Spleen (tissue), 11 donors: Measurements from ENCODE around the gene GRIK3. TPM values are rescaled to one million over a fixed set of nuclear protein-coding genes. Genes with fewer than 3 reads are reported as not detected.

ENCODE experiments used
- DNase-seq: peaks from one replicate; pipeline ENCODE4 v3.0.0-alpha.2; 2020
- H3K27ac ChIP-seq, 8 donors: fragments of 200-600 bp; sonication (generic) in 7 of 8; 1 replicate in 4 of 8; 2 replicates in 4 of 8; pipeline versions ENCODE4 v1.5.0 to v1.8.0; 2016 to 2021; ENCODE audit warnings: inconsistent platforms in 4 of 8, mild to moderate bottlenecking in 4 of 8, moderate library complexity in 1 of 8
- H3K27me3 ChIP-seq, 7 donors: fragments of 200-600 bp; sonication (generic) in 6 of 7; replicated peaks in 1 of 7; 1 replicate in 4 of 7; 2 replicates in 3 of 7; pipeline versions ENCODE4 v1.5.0 to v1.8.0; 2016 to 2021; ENCODE audit warnings: inconsistent platforms in 3 of 7, mild to moderate bottlenecking in 1 of 7
- H3K36me3 ChIP-seq, 6 donors: fragments of 200-600 bp; sonication (generic) in 5 of 6; 1 replicate in 4 of 6; 2 replicates in 2 of 6; pipeline versions ENCODE4 v1.5.0 to v1.8.0; 2016 to 2021; ENCODE audit warnings: inconsistent platforms in 2 of 6
- H3K4me1 ChIP-seq, 6 donors: fragments of 200-600 bp; sonication (generic) in 5 of 6; 1 replicate in 3 of 6; 2 replicates in 3 of 6; pipeline versions ENCODE4 v1.5.0 to v1.8.0; 2016 to 2021; ENCODE audit warnings: inconsistent platforms in 3 of 6
- H3K4me3 ChIP-seq, 8 donors: fragments of 200-600 bp; sonication (generic) in 7 of 8; 1 replicate in 4 of 8; 2 replicates in 4 of 8; pipeline versions ENCODE4 v1.5.0 to v1.8.0; 2016 to 2021; ENCODE audit warnings: inconsistent platforms in 4 of 8, mild to moderate bottlenecking in 4 of 8, moderate library complexity in 2 of 8
- H3K9me3 ChIP-seq, 8 donors: fragments of 200-600 bp; sonication (generic) in 7 of 8; 1 replicate in 4 of 8; 2 replicates in 4 of 8; pipeline versions ENCODE4 v1.5.0 to v1.8.0; 2016 to 2021; ENCODE audit warnings: inconsistent platforms in 4 of 8
- POLR2A ChIP-seq, 3 donors: fragments of 450-650 bp; IDR thresholded peaks; one replicate each; pipeline ENCODE4 v1.5.1; 2017; ENCODE audit warnings: antibody characterized with exemption in 3 of 3, mild to moderate bottlenecking in 1 of 3
- POLR2AphosphoS5 ChIP-seq, 3 donors: sonication (generic); formaldehyde crosslinking; IDR thresholded peaks; one replicate each; pipeline ENCODE4 v1.5.1; 2017; ENCODE audit warnings: antibody characterized with exemption in 3 of 3
- WGBS, 5 donors: extraction: QIAGEN DNeasy Blood & Tissue Kit in 3 of 5; methylation state at CpG; one replicate each; pipeline versions ENCODE4 v1.1.5 to v1.1.7; 2013 to 2018; 5-methylcytosine and 5-hydroxymethylcytosine counted together
- intact Hi-C: fragments of 100-400 bp; cut with DNase I; formaldehyde crosslinking; loops from one replicate; pipeline ENCODE4 v1.15.0; 2023; ENCODE audit warnings: low total_unique reads
- polyA plus RNA-seq, 3 donors: library from polyadenylated mRNA; stranded (reverse); fragments of 200-250 nt; gene quantifications; one replicate each; pipeline ENCODE4 v1.2.1, GENCODE V29; 2013
- total RNA-seq, 7 donors: library from RNA; depleted of rRNA in 3 of 7; stranded (reverse); fragments of >200 nt in 3 of 7; fragmentation: NEBNext Ultra II Directional in 4 of 7; extraction: Animal tissue kit (Norgen Biotek cat#: 25700) in 4 of 7; gene quantifications; one replicate each; pipeline versions ENCODE4 v1.1.0 to v1.2.1, GENCODE V29; 2016 to 2021
- TF ChIP-seq, protein P1 (sequence below), 11 experiments: fragments of 200-600 bp in 7 of 11; fragments of 450-650 bp in 4 of 11; sonication (generic) in 4 of 11; IDR thresholded peaks in 8 of 11; conservative IDR thresholded peaks in 3 of 11; 1 replicate in 7 of 11; 2 replicates in 4 of 11; pipeline versions ENCODE4 v1.4.0 to v1.8.0; 2016 to 2021; ENCODE audit warnings: antibody characterized with exemption in 11 of 11, inconsistent platforms in 4 of 11, mild to moderate bottlenecking in 1 of 11
- donor health status: healthy with polysubstance abuse.
- donor health status: DM: no; HTN: no; CAD: no; lungs with moderate emphysema.
- donor health status: DM: no; HTN: no; CAD: no.
- donor health status: Bipolar disorder and iron deficiency.
- donor health status: healthy.
- donor health status: DM: no; HTN: no; CAD: no.
- donor health status: DM: yes; HTN: yes; CAD: no.

GRIK3 gene
- total and polyA plus RNA-seq, 10 donors, result 0.09 to 0.74 (median 0.19) TPM

DNA sequence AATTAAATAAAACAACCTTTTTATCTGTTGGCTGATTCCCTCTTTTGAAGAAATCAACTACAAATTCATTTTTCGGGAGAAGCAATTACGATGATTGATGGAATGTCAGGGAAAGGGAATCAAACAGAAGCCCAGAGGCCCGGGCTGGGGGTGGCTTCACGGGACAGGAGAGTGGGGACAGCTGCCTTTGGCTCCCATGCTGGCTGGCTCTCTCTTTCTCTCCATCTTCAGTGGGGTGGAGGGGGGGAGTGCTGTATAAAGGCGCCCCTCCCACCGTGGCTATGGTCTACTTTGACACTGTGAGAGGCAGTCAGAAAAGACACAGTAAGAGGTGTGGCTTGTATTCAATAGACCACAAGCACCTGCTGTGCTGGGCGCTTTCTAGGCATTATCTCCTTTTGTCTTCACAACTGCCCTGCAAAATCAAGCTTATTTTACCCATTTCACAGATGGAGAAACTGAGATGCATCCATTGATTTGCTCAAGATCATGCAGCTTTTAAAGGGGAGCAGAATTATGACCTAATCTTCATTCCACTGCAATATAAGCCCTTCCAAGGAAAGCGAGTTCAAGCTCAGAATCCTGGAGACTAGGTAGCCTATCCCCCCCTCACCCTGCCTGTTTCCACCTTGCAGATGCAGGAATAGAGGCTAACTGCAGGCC, 92.9 kb downstream of the GRIK3 start:
- no peak for DNase-seq
- TF ChIP-seq POLR2AphosphoS5 (IDR thresholded peaks at IDR 0.05) (no peak), POLR2A (IDR thresholded peaks at IDR 0.05) (no peak)
- TF ChIP-seq, protein P1, sequence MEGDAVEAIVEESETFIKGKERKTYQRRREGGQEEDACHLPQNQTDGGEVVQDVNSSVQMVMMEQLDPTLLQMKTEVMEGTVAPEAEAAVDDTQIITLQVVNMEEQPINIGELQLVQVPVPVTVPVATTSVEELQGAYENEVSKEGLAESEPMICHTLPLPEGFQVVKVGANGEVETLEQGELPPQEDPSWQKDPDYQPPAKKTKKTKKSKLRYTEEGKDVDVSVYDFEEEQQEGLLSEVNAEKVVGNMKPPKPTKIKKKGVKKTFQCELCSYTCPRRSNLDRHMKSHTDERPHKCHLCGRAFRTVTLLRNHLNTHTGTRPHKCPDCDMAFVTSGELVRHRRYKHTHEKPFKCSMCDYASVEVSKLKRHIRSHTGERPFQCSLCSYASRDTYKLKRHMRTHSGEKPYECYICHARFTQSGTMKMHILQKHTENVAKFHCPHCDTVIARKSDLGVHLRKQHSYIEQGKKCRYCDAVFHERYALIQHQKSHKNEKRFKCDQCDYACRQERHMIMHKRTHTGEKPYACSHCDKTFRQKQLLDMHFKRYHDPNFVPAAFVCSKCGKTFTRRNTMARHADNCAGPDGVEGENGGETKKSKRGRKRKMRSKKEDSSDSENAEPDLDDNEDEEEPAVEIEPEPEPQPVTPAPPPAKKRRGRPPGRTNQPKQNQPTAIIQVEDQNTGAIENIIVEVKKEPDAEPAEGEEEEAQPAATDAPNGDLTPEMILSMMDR (IDR thresholded peaks at IDR 0.05 in 8 of 11, conservative IDR thresholded peaks at IDR 0.05 in 3 of 11), result no peak
- Histone ChIP-seq H3K4me1 (no peaks in the 10 kb centered on the region), H3K4me3 (no peak overlapping the region), H3K27me3 (peaks cover 0 to 84% (median 0%) of the 10 kb centered on the region in 7 donors), H3K27ac (no peak overlapping the region), H3K9me3 (no peaks in the 10 kb centered on the region), H3K36me3 (no peaks in the 10 kb centered on the region)
- intact Hi-C loops, result no loop called here
- WGBS, 5 donors, result 51 to 55% (median 55%) methylated on average over 8 of the region's 8 CpGs

- no peak overlapping the region for H3K4me3 ChIP-seq
- peaks cover 0 to 100% (median 5%) of the 10 kb centered on the region in 7 donors for H3K27me3 ChIP-seq
- no peaks in the 10 kb centered on the region for H3K4me1 ChIP-seq
- no peak overlapping the region for H3K27ac ChIP-seq
- 64 to 70% (median 66%) methylated on average over 7 of the region's 7 CpGs for WGBS, 5 donors
- DNase-seq, result no peak
- TF ChIP-seq POLR2A (IDR thresholded peaks at IDR 0.05), result no peak
- TF ChIP-seq, protein P1 (IDR thresholded peaks at IDR 0.05 in 8 of 11, conservative IDR thresholded peaks at IDR 0.05 in 3 of 11), result no peak
- no peak for TF ChIP-seq POLR2AphosphoS5 (IDR thresholded peaks at IDR 0.05)
- intact Hi-C loops, result no loop called here
- no peaks in the 10 kb centered on the region for H3K9me3 ChIP-seq
- H3K36me3 ChIP-seq, result no peaks in the 10 kb centered on the region
Observed at GRCh38 chr1:36938819-36939218, 95.5 kb downstream of the GRIK3 start.

- H3K27ac ChIP-seq, result no peak overlapping the region
- H3K36me3 ChIP-seq, result no peaks in the 10 kb centered on the region
- peaks cover 0 to 97% (median 7%) of the 10 kb centered on the region in 7 donors for H3K27me3 ChIP-seq
- intact Hi-C loops, result no loop called here
- DNase-seq, result no peak
- no peaks in the 10 kb centered on the region for H3K4me1 ChIP-seq
- TF ChIP-seq, protein P1 (IDR thresholded peaks at IDR 0.05 in 8 of 11, conservative IDR thresholded peaks at IDR 0.05 in 3 of 11), result no peak
- TF ChIP-seq POLR2AphosphoS5 (IDR thresholded peaks at IDR 0.05) (no peak), POLR2A (IDR thresholded peaks at IDR 0.05) (no peak)
- WGBS, 5 donors, result 81 to 94% (median 85%) methylated on average over 6 of the region's 6 CpGs
- no peaks in the 10 kb centered on the region for H3K9me3 ChIP-seq
- no peak overlapping the region for H3K4me3 ChIP-seq
Observed at GRCh38 chr1:36937371-36937770, 96.9 kb downstream of the GRIK3 start.

- intact Hi-C loops, result no loop called here
- Histone ChIP-seq H3K4me3 (no peak overlapping the region), H3K4me1 (no peaks in the 10 kb centered on the region), H3K27ac (no peak overlapping the region), H3K9me3 (no peaks in the 10 kb centered on the region), H3K27me3 (peaks cover 0 to 75% (median 8%) of the 10 kb centered on the region in 7 donors), H3K36me3 (no peaks in the 10 kb centered on the region)
- DNase-seq, result peak; percentile 6
- 66 to 87% (median 74%) methylated on average over 2 of the region's 2 CpGs for WGBS, 5 donors
- TF ChIP-seq POLR2AphosphoS5 (IDR thresholded peaks at IDR 0.05) (no peak), POLR2A (IDR thresholded peaks at IDR 0.05) (no peak)
- TF ChIP-seq, protein P1 (IDR thresholded peaks at IDR 0.05 in 8 of 11, conservative IDR thresholded peaks at IDR 0.05 in 3 of 11), result no peak
Observed at GRCh38 chr1:36934061-36934460, 100.3 kb downstream of the GRIK3 start.
